GM18508 (cell line): ENCODE data around the gene HNRNPH3.

Experiments used
- ATAC-seq: cut with Tn5 transposase; IDR thresholded peaks from one replicate; pipeline ENCODE4 v1.9.1; 2021; ENCODE audit warnings: moderate number of reproducible peaks; ENCODE audit not compliant: insufficient read depth, unreplicated experiment

The HNRNPH3 gene

DNA sequence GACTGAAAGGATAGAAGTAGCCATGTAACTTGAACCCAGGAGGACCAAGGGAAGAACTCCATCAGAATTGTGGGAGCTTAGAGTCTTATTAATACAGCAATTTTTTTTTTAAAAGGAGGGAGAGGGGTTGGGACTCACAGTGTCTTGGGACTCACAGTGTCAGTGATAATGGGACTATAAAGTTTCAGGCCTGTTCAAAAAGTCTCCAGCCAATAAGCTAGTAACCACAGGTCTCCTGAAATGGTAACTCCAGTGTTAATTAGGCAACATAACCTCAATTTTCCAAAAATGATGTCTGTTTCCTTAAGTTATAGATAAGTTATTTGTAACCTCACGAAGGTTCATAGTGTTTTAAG, 2.4 kb upstream of the HNRNPH3 start:
- ATAC-seq, result no peak

DNA sequence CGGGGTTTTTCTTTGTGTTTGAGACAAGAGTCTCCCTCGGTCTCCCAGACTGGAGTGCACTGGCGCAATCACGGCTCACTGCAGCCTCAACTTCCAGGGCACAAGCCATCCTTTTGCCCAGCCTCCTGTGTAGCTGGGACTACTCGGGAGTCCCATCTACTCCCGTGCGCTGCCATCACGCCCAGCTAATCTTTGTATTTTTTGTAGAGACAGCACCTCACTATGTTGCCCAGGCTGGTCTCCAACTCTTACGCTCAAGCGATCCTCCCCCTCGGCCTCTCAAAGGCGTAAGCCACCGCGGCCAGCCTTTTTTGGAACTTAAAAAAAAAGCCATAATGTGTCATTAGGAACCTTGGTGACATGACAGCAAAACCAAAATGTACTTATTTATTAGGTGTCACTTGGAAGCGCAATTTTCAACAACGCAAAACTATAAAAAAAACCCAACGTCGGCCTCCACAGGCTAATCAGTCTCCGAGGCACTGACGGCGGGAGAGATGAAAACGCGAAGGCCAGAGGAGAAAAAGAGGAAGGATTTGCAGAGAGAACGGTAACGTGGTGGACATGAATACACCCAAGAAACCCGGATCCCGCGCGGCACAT, 911 bp upstream of the HNRNPH3 start:
- no peak for ATAC-seq

DNA sequence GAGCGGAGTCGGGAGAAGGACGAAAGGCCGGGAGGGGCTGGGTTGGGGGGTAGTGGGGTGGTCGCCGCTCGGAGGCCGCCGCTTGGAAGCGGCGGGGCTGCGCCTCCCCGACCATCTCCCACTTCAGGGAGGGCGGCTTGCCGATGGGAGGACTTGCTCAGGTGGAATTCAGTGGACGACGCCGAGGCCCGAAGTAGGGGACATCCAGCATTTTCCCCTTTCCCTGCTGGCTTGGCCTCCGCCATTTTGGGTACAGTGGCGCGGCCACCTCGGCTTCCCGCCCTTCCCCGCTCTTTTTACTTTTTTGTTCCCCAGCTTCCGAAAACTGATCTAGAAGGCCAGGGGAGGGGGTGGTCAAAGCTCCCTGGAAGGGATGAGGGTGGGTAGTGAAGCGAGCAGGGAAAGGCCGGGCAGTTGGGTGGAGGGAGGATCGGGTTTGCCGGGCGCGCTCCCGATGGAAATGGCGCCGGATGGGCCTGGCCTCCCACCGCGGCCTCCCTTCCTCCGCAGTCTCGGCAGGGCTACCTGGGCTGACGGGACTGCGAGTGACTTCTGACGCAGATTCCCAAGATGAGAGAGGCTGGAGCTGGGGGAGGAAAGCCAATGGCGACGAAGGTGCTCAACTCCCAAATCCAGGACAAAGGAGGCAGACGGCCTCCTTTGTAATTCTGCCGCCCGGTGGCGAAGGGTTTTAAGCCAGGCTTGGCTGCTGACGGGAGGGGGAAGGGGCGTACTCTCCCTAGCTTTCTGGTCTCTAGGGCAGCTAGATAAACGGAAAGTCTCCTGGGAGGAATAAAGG, 594 bp downstream of the HNRNPH3 start, which contains the start of gene PBLD:
TSS of gene PBLD (minus strand) at position 670 of the 799 bp plus-strand sequence. CDS start 26,084 bp downstream, outside the sequence.
- ATAC-seq, result no peak

DNA sequence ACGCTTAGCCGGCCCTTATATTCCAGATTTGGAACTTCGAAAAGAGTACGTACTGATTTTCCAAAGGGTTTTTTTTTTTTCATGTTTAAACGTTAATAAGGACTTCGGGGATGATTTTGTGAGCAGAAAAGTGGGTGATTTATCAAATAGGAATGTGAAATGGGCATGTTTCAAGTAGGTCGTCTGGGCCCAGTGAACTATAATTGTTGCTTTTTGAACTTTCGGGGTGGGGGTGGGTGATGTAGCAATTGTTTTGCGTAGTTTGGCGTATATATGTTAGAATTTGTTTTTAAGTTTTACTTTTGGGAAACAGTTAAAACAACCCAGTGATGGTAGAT, 1.2 kb downstream of the HNRNPH3 start:
- no peak for ATAC-seq

DNA sequence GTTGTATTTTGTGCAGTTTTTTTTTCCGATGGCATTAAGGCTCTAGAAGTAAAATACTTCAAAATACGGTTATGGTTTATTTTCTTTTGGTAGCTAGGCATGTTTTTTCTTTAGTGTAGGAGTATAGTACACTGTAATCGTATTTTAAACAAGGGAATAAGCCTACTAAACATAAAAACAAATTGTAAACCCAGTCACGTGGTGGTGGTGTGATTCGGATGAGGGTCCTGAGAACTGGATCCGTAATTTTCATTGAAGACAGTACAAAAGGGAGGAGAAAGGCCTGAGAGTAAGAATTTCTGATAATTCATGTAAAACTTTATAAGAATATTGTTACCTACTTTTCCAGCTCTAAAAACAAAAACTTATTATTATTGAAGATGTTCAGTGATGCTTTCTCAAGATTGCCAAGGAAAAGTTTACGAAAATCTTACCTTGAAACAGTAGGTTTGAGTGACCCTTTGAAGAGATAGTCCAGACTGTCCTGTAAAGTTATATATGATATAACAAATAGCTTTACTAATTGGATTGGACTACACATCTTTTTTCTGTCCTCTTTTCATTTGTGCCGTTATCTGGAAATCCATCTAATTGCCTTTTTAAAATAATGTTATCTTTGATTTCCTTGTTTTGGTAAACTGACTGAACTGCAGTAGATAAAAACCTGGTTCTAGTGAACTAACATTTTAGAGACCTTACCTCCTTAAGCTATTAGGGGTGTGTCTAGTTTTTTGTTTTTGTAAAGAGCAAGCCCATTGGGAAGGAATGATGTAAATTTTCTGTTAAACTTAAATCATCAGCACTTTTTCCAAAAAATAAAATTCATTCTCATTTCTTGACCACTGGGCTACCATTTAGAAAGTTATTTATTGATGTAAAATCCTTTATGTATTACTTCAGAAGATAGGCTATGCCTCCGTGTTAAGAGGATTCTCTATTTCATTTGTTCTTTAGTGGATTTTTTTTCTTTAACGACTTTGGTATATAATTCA, 1.9 kb downstream of the HNRNPH3 start:
- no peak for ATAC-seq

DNA sequence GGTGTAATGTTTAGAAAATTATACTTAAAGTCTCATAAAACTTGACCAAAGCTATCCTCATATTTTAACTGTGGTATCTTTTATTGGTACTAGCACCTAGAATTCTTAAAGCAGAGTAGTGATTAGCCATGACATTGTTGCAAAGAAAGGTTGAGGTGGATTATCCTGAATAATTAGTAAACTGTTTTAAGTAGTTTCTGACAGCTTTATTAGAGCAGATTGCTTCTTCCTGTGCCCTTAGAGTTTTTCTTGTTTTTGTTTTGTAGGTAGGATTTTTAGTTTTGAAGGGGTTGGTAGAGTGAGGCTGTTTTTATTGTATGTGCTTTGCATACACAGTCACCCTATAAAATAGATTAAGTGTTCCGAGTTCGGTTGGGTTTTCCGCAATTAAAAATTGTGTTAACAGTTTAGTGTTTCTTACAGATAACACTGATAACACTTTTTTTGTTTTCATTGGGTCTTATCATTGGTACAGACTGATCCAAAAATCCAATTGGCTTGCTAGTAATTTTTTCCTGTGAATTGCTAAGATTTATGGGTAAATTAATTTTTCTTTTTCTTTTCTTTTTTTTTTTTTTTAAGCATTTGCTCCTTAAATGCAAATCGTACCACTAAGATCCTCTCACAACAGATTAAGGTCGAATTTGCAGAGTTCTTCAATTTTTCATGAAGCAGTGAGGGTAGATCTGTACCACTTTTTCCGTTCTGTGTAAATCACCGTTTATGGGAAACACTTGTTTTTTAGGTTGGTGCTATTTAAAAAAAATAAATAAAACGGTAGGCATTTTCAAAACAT, 3.0 kb downstream of the HNRNPH3 start:
- ATAC-seq, result no peak

DNA sequence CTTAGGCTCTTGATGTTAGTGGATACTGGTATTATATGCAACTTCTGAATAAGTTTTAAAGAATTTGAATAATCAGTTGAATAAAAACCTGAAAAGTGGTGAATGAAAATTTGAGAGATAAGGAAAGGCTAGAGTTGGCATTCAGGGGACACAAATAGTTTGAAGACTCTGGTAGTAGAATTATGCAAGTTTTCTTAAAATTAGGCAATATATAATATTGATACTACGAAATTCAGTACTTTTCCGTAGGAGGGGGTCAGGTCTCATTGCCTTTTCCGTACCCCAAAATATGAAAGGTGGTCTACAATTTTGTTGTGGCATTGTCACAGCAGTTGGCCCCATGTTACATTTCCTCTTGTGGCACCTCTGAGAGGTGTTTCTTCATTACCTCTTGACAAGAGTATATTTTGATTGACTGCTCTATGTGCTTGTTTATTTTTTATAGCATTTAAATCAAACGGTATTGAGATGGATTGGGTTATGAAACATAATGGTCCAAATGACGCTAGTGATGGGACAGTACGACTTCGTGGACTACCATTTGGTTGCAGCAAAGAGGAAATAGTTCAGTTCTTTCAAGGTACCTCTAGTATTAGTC, 5.0 kb downstream of the HNRNPH3 start:
- no peak for ATAC-seq

DNA sequence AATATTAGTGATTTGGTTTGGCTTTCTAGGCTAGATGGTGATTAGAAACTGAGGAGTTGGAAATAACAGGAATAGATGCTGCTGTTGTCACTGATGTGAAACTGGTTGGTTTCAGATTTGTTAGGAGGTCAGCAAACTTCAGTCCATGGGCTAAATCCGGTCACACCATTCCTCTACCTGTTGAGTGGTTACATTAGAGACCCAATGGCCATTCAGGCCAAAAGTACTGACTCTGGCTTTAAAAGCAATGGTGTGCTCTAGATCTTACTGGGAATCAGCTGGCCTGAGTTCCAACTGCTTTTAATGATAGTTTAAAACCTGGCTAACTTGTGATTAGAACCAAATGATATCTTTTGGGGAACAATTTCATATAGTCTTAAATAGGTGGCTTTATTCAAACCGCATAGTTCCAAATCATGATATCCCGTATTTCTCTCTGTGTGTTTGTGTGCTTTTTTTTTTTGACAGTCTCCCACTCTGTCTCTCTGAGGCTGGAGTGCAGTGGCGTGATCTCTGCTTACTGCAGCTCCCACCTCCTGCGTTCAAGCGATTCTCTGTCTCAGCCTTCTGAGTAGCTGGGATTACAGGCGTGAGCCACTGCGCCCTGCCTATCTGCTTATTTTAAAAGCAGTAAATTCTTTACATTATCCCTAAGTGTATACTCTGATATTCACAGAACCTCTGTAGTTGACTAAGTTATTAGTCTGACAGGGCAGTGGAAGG, 8.7 kb downstream of the HNRNPH3 start:
- ATAC-seq, result no peak

DNA sequence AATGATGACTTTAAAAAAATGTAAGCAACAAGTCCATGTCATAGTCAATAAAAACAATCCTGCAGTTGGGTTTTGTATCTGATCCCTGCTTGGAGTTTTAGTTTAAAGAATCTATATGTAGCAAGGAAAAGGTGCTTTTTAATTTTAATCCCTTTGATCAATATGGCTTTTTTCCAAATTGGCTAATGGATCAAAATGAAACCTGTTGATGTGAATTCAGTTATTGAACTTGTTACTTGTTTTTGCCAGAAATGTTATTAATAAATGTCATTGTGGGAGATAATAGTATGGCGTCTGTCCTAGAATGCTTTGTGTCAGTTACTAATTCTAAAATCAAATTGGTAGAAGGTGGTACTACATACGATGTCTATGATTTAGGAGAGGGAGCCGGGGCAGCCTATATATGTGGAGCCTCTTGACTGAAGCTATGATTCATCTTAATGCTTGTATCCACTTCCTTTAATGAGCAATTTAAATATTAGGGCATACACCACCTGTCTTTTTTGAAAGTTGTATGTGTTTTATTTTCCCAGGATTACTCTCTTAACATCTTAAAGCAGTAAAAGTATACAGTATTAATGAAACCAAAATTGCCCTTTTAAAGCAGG, 11.1 kb downstream of the HNRNPH3 start:
- no peak for ATAC-seq

DNA sequence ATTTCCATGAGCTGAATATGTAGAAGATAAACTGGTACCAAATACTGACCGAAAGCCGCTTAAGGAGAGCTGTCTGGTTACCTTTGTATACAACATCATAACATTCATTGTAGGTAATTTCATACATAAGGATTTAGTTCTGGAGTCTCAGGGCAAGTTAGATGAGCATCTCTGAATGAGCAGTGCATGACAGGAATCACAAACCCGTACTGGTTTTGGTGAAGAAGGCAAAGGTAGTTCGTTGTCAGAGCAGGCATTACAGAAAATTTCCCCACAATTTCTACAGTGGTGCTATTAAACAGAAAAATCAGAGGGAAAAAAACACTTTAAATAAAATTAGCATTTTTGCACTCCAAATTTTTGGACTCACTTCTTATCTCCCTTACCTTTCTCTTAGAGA, 13.8 kb downstream of the HNRNPH3 start:
- no peak for ATAC-seq

DNA sequence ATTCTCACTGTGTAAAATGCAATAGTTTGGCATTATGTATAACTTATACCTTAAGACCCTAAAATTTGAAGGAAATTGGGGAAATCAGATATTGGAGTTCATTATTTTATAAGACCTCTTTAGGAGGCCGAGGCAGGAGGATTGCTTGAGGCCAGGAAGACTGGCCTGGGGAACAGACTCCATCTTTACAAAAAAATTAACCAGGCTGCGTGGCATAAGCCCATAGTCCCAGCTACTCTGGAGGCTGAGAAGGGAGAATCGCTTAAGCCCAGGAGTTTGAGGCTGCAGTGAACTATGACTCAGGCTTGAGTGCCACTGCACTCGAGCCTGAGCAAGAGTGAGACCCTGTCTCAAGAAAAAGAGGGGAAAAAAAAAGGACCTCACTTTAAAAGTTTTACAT, 14.9 kb downstream of the HNRNPH3 start:
- ATAC-seq, result no peak

DNA sequence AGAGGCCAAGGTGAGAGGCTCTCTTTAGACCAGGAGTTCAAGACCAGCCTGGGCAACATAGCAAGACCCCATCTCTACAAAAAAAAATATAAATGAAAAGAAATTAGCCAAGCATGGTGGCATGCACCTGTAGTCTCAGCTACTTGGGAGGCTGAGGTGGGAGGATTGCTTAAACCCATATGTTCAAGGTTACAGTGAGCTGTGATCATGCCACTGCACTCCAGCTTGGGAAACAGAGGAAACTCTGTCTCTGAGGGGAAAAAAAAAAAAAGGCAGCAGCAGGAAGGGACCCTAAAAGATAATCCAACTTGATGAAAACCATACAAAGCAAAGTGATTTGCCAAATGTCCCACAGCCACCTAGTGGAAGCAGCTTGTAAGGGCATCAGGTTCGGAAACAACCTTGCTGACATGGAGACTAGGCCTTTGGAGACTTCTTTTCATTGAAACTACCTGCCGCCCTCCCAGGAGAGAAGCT, 16.4 kb downstream of the HNRNPH3 start:
- ATAC-seq, result no peak

DNA sequence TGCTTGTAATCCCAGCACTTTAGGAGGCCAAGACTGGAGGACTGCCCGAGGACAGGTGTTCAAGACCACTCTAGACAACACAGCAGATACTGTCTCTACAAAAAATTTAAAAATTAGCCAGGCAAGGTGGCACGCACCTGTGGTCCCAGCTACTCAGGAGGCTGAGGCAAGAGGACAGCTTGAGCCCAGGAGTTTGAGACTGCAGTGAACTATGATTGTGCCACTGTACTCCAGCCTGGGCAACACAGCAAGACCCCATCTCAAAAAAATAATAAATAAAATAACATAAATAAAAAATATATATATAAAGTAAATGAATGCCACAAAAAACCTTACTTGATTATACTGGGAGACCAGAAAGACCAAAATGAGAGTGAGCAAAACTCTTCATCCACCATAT, 21.7 kb downstream of the HNRNPH3 start:
- no peak for ATAC-seq

DNA sequence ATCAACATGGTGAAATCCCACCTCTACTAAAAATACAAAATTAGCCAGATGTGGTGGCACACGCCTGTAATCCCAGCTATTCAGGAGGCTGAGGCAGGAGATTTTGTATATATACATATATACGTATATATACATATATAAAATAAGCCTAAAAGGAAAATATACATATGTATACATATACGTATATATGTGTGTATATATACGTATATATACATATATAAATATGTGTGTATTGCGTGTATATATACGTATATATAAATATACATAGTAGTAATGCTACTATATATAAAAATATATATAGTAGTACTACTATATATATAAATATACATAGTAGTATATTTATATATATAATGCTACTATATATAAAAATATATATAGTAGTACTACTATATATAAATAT, 27.3 kb downstream of the HNRNPH3 start:
- no peak for ATAC-seq

DNA sequence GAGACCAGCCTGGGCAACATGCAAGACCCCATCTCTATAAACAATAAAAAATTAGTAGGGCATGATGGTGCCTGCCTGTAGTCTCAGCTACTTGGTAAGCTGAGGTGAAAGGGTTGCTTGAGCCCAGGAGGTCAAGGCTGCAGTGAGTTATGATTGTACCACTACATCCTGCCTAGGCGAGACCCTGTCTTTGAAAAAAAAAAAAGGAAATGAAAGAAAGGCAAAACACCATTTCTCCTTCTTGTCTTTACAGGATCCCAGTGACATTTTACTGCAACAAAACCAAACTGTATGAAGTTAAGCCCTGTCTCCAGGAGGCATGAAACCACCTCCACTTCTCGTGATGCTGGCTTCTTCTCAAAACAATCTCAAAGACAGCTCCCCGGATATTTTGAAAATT, 30.7 kb downstream of the HNRNPH3 start:
- ATAC-seq, result no peak

DNA sequence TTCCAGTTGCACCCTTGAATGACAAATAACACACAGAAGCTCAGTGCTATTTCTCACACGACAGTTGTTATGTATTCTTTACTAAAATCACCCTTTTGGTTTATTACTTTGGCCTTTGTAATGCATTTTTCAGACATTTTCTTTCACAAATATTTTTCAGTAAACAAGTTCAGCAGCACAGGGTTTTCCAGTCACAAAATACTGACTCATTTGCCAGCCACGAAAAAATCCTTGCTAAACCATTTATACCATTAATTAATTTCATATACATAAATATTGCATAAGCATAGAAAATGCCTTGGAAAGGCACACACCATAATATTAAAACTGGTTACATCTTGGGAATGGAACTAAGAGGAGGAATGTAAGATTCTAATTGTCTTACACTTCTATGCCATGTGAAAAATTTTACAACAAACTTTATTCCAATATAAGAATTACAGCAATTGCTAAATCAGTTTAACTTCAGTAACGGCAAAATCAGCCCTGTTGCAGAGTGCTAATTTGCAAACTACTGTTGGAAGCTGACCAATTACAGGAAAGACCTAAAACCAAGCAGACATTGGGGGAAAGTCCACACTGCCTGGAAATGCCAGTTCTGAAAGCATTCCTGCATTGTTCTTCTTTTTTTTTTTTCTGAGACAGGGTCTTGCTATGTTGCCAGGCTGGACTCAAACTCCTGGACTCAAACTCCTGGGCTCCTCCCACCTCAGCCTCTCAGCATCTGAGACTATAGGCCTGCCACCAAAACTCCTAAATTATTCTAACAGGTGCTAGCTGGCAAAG, 32.4 kb downstream of the HNRNPH3 start:
- no peak for ATAC-seq

DNA sequence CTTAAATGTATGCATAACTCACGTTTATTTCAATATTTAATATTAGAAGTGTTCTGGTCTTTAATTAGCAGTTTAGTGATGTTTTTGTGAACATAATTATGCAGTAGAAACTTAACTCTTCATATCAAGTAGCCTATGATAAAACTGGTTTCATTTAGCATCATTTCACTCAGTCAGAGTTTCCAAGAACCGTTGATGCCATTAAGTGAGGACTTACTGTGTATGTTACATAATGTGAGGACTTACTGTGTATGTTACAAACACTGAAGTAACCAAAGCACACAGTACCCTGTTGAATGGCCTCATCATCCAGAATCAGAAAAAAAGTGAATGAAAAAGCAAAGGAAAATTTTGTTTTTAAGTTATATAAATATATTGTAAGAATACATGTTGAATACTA, 33.7 kb downstream of the HNRNPH3 start:
- ATAC-seq, result no peak

DNA sequence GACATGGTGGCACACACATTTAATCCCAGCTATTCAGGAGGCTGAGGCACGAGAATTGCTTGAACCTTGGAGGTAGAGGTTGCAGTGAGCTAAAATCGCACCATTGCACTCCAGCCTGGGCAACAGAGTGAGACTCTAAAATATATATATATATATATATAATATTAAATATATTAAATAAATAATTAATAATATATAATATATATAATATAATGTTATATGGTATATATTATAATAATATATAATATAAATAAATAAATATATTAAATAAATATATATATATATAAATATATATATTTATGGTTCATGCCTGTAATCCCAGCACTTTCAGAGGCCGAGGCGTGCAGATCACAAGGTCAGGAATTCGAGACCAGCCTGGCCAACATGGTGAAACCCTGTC, 34.7 kb downstream of the HNRNPH3 start:
- ATAC-seq, result no peak
